Mesenchymal stem cell (in vitro differentiated cells and primary cell): Measurements from ENCODE around the gene MYL12B.
"Not testable (repeated sequence)": the region's sequence is repeated elsewhere in the genome, so short reads cannot be mapped to it uniquely, and the experiment has no call there.

Experiments
- DNase-seq: peaks from one replicate; pipeline ENCODE4 v3.0.0-alpha.2; 2013
- H2AFZ ChIP-seq: one replicate; pipeline ENCODE4 v1.6.1; 2013; ENCODE audit warnings: low read depth, mild to moderate bottlenecking, control low read depth, inconsistent platforms, low read length, moderate library complexity
- H2AK5ac ChIP-seq: 2 replicates; pipeline ENCODE4 v1.6.1; 2013; ENCODE audit warnings: low read length, moderate library complexity, mild to moderate bottlenecking, inconsistent platforms; ENCODE audit not compliant: severe bottlenecking
- H2BK120ac ChIP-seq: one replicate; pipeline ENCODE4 v1.6.1; 2013; ENCODE audit warnings: low read depth, mild to moderate bottlenecking, inconsistent platforms, low read length, moderate library complexity
- H2BK12ac ChIP-seq, 2 experiments: one replicate each; pipeline ENCODE4 v1.6.1; 2013; ENCODE audit warnings: inconsistent platforms in 2 of 2, low read length in 2 of 2, mild to moderate bottlenecking in 2 of 2, moderate library complexity in 2 of 2, control low read depth in 1 of 2
- H2BK15ac ChIP-seq: one replicate; pipeline ENCODE4 v1.6.1; 2013; ENCODE audit warnings: mild to moderate bottlenecking, low read depth, inconsistent platforms; ENCODE audit not compliant: poor library complexity, severe bottlenecking
- H2BK5ac ChIP-seq: 2 replicates; pipeline ENCODE4 v1.6.1; 2013; ENCODE audit warnings: low read depth, mild to moderate bottlenecking, low read length, control low read depth, inconsistent platforms; ENCODE audit not compliant: poor library complexity, severe bottlenecking
- H3K14ac ChIP-seq, 2 experiments: one replicate each; pipeline ENCODE4 v1.6.1; 2013; ENCODE audit warnings: inconsistent platforms in 2 of 2, low read length in 2 of 2, control low read depth in 1 of 2, mild to moderate bottlenecking in 1 of 2, moderate library complexity in 1 of 2
- H3K18ac ChIP-seq, 2 experiments: one replicate each; pipeline ENCODE4 v1.6.1; 2013; ENCODE audit warnings: inconsistent platforms in 2 of 2, low read length in 2 of 2, control low read depth in 1 of 2, low read depth in 1 of 2, mild to moderate bottlenecking in 1 of 2
- H3K23ac ChIP-seq, 2 experiments: one replicate each; pipeline ENCODE4 v1.6.1; 2013; ENCODE audit warnings: inconsistent platforms in 2 of 2, low read length in 2 of 2, mild to moderate bottlenecking in 2 of 2, moderate library complexity in 2 of 2, control low read depth in 1 of 2
- H3K27ac ChIP-seq: 2 replicates; pipeline ENCODE4 v1.5.1; 2013; ENCODE audit warnings: mild to moderate bottlenecking, moderate library complexity, low read length, control low read depth, inconsistent platforms; ENCODE audit not compliant: poor library complexity, severe bottlenecking
- H3K27me3 ChIP-seq, 2 experiments: 2 replicates each; pipeline versions ENCODE4 v1.6.1 to v1.7.0; 2013; ENCODE audit warnings: low read length in 2 of 2, mild to moderate bottlenecking in 2 of 2, moderate library complexity in 2 of 2, control low read depth in 1 of 2, inconsistent platforms in 1 of 2; ENCODE audit not compliant: control insufficient read depth in 1 of 2, insufficient read depth in 1 of 2
- H3K36me3 ChIP-seq, 2 experiments: 2 replicates each; pipeline versions ENCODE4 v1.6.1 to v1.7.0; 2013; ENCODE audit warnings: low read length in 2 of 2, control low read depth in 1 of 2, inconsistent platforms in 1 of 2, low read depth in 1 of 2, mild to moderate bottlenecking in 1 of 2; ENCODE audit not compliant: insufficient read depth in 2 of 2, control insufficient read depth in 1 of 2
- H3K4ac ChIP-seq, 2 experiments: one replicate each; pipeline ENCODE4 v1.6.1; 2013; ENCODE audit warnings: inconsistent platforms in 2 of 2, low read length in 2 of 2, mild to moderate bottlenecking in 2 of 2, moderate library complexity in 2 of 2, control low read depth in 1 of 2, low read depth in 1 of 2
- H3K4me1 ChIP-seq: 2 replicates; pipeline ENCODE4 v1.6.1; 2013; ENCODE audit warnings: low read depth, low read length, control low read depth; ENCODE audit not compliant: control insufficient read depth, insufficient read depth
- H3K4me2 ChIP-seq: 2 replicates; pipeline ENCODE4 v1.6.1; 2013; ENCODE audit warnings: low read length, mild to moderate bottlenecking, inconsistent platforms; ENCODE audit not compliant: poor library complexity, severe bottlenecking
- H3K4me3 ChIP-seq, 2 experiments: 2 replicates each; pipeline versions ENCODE4 v1.5.1 to v1.7.0; 2013; ENCODE audit warnings: low read length in 2 of 2, mild to moderate bottlenecking in 2 of 2, control low read depth in 1 of 2, low read depth in 1 of 2; ENCODE audit not compliant: insufficient read depth in 1 of 2
- H3K79me1 ChIP-seq: replicated peaks from 2 replicates; pipeline ENCODE4 v1.6.1; 2013; ENCODE audit warnings: mild to moderate bottlenecking, control low read depth, low read length, inconsistent platforms; ENCODE audit not compliant: poor library complexity, severe bottlenecking
- H3K9ac ChIP-seq: 2 replicates; pipeline ENCODE4 v1.7.0; 2013; ENCODE audit warnings: mild to moderate bottlenecking, low read length, moderate library complexity
- H3K9me3 ChIP-seq: 2 replicates; pipeline ENCODE4 v1.7.0; 2013; ENCODE audit warnings: mild to moderate bottlenecking, low read length; ENCODE audit not compliant: control insufficient read depth
- H4K8ac ChIP-seq: one replicate; pipeline ENCODE4 v1.6.1; 2013; ENCODE audit warnings: inconsistent platforms, mild to moderate bottlenecking, low read length, moderate library complexity
- H4K91ac ChIP-seq: one replicate; pipeline ENCODE4 v1.6.1; 2013; ENCODE audit warnings: mild to moderate bottlenecking, low read length, inconsistent platforms
- WGBS: methylation state at CpG from one replicate; pipeline ENCODE4 v1.1.7; 2013; ENCODE audit warnings: mixed read lengths; 5-methylcytosine and 5-hydroxymethylcytosine counted together

Gene MYL12B

GRCh38 chr18:3306391-3306790, 44.5 kb downstream of the MYL12B start:
- H2BK120ac ChIP-seq = no peak overlapping the region
- no peak overlapping the region for H2BK15ac ChIP-seq
- H2BK12ac ChIP-seq = no peak overlapping the region
- H3K4me2 ChIP-seq = no peak overlapping the region
- no peaks in the 10 kb centered on the region for H3K9me3 ChIP-seq
- H4K8ac ChIP-seq = no peak overlapping the region
- H3K36me3 ChIP-seq = no peaks in the 10 kb centered on the region
- H2AFZ ChIP-seq = no peak overlapping the region
- no peak overlapping the region for H4K91ac ChIP-seq
- H3K79me1 ChIP-seq = no peaks in the 10 kb centered on the region
- no peak overlapping the region for H3K23ac ChIP-seq
- no peak overlapping the region for H2BK5ac ChIP-seq
- H3K4me3 ChIP-seq = no peak overlapping the region
- H3K4ac ChIP-seq = no peak overlapping the region
- no peak for DNase-seq
- no peak overlapping the region for H3K14ac ChIP-seq
- H3K18ac ChIP-seq = peak overlapping the region in 1 of 2 experiments; percentile 6
- no peaks in the 10 kb centered on the region for H3K27me3 ChIP-seq
- H3K27ac ChIP-seq = no peak overlapping the region
- peak overlapping the region; percentile 67 for H3K9ac ChIP-seq
- H2AK5ac ChIP-seq = no peak overlapping the region
- peaks cover 4% of the 10 kb centered on the region for H3K4me1 ChIP-seq
- 76% methylated on average over 3 of the region's 3 CpGs for WGBS

- Histone ChIP-seq H2BK5ac (no peak overlapping the region), H3K27ac (no peak overlapping the region), H4K8ac (no peak overlapping the region), H2BK12ac (no peak overlapping the region), H3K4me1 (no peaks in the 10 kb centered on the region), H3K9ac (no peak overlapping the region), H3K36me3 (no peaks in the 10 kb centered on the region), H2BK120ac (no peak overlapping the region), H3K4me3 (no peak overlapping the region), H4K91ac (no peak overlapping the region), H3K9me3 (peaks cover 5% of the 10 kb centered on the region), H3K14ac (no peak overlapping the region), H2BK15ac (no peak overlapping the region), H3K27me3 (no peaks in the 10 kb centered on the region), H3K4me2 (no peak overlapping the region), H3K4ac (no peak overlapping the region), H3K18ac (no peak overlapping the region), H3K23ac (no peak overlapping the region), H2AK5ac (no peak overlapping the region), H2AFZ (no peak overlapping the region), H3K79me1 (no peaks in the 10 kb centered on the region)
- DNase-seq = no peak
- 62% methylated on average over 4 of the region's 4 CpGs for WGBS
Measured at GRCh38 chr18:3313685-3314084, 51.8 kb downstream of the MYL12B start.

GRCh38 chr18:3315344-3315743, 53.4 kb downstream of the MYL12B start:
- not testable (repeated sequence) for H2BK12ac ChIP-seq, H3K27ac ChIP-seq, H3K9me3 ChIP-seq, H2BK5ac ChIP-seq, H2BK15ac ChIP-seq, H3K14ac ChIP-seq, H3K4me3 ChIP-seq, H3K4me2 ChIP-seq, H3K9ac ChIP-seq, H3K18ac ChIP-seq, H3K36me3 ChIP-seq, DNase-seq, H4K8ac ChIP-seq, H2AFZ ChIP-seq, H3K27me3 ChIP-seq, H3K4ac ChIP-seq, H2AK5ac ChIP-seq, H3K79me1 ChIP-seq, H3K23ac ChIP-seq, H3K4me1 ChIP-seq, H4K91ac ChIP-seq, H2BK120ac ChIP-seq
- WGBS = no CpG with 5 or more reads among the region's 1 CpG

- no peak for DNase-seq
- Histone ChIP-seq H3K4ac (no peak overlapping the region), H3K14ac (no peak overlapping the region), H4K8ac (no peak overlapping the region), H3K4me2 (no peak overlapping the region), H3K79me1 (no peaks in the 10 kb centered on the region), H2BK15ac (no peak overlapping the region), H2BK120ac (no peak overlapping the region), H3K4me1 (no peaks in the 10 kb centered on the region), H3K18ac (no peak overlapping the region), H2AFZ (no peak overlapping the region), H2BK5ac (no peak overlapping the region), H2BK12ac (no peak overlapping the region), H3K23ac (no peak overlapping the region), H3K27me3 (no peaks in the 10 kb centered on the region), H2AK5ac (no peak overlapping the region), H3K36me3 (no peaks in the 10 kb centered on the region), H3K27ac (no peak overlapping the region), H4K91ac (no peak overlapping the region), H3K9me3 (peaks cover 5% of the 10 kb centered on the region), H3K9ac (no peak overlapping the region), H3K4me3 (no peak overlapping the region)
- 96% methylated on average over 3 of the region's 5 CpGs for WGBS
Measured at GRCh38 chr18:3319399-3319798, 57.5 kb downstream of the MYL12B start.
